WTC11 (cell line): ENCODE data around the gene RTP1. TPM values are rescaled to one million over a fixed set of nuclear protein-coding genes. Genes with fewer than 3 reads are reported as not detected.

Experiments used
- ATAC-seq: fragments of 200-7000 bp; cut with Tn5 transposase; 2 replicates; pipeline ENCODE4 v1.10.0; 2021; ENCODE audit warnings: mild to moderate bottlenecking, moderate library complexity
- CTCF ChIA-PET: fragments of 300-600 bp; sonication (Branson Sonifier 250); formaldehyde crosslinking; loops from one replicate; lab custom pipeline; 2021; ENCODE audit warnings: antibody characterized with exemption; lab: Charles Lee
- POLR2A ChIA-PET: fragments of 350-600 bp; sonication (Branson Sonifier 250); formaldehyde crosslinking; loops from one replicate; lab custom pipeline; 2021; ENCODE audit warnings: antibody characterized with exemption; lab: Charles Lee
- DNase-seq: peaks from one replicate; pipeline ENCODE4 v3.0.0; 2021; ENCODE audit warnings: low spot score
- H3K27ac Mint-ChIP-seq: 2 replicates; pipeline ENCODE4 v1.8.0; 2021; ENCODE audit warnings: mixed read lengths
- H3K27me3 Mint-ChIP-seq: 2 replicates; pipeline ENCODE4 v1.8.0; 2021; ENCODE audit warnings: low read depth, mild to moderate bottlenecking, moderate library complexity, mixed read lengths
- H3K36me3 Mint-ChIP-seq: 2 replicates; pipeline ENCODE4 v1.8.0; 2021; ENCODE audit warnings: mixed read lengths
- H3K4me1 Mint-ChIP-seq: 2 replicates; pipeline ENCODE4 v1.8.0; 2022; ENCODE audit warnings: mixed read lengths
- H3K4me3 Mint-ChIP-seq: 2 replicates; pipeline ENCODE4 v1.8.0; 2021; ENCODE audit warnings: mild to moderate bottlenecking, moderate library complexity, mixed read lengths
- H3K9me3 Mint-ChIP-seq: 2 replicates; pipeline ENCODE4 v1.8.0; 2021; ENCODE audit warnings: mixed read lengths
- ATF1 ChIP-seq: sonication (generic); formaldehyde crosslinking; IDR thresholded peaks from 2 replicates; pipeline ENCODE4 v1.8.1; 2023; ENCODE audit warnings: mild to moderate bottlenecking, moderate library complexity, missing genetic modification reagents
- CBFB ChIP-seq: sonication (generic); formaldehyde crosslinking; IDR thresholded peaks from 2 replicates; pipeline ENCODE4 v1.8.1; 2022; ENCODE audit warnings: mild to moderate bottlenecking, low read depth, missing genetic modification reagents
- CREB1 ChIP-seq: sonication (generic); formaldehyde crosslinking; IDR thresholded peaks from 2 replicates; pipeline ENCODE4 v1.8.0; 2023; ENCODE audit warnings: mild to moderate bottlenecking, missing genetic modification reagents
- E2F5 ChIP-seq: sonication (generic); formaldehyde crosslinking; IDR thresholded peaks from 2 replicates; pipeline ENCODE4 v1.8.1; 2022; ENCODE audit warnings: mild to moderate bottlenecking, moderate library complexity, missing genetic modification reagents
- ELF4 ChIP-seq: sonication (generic); formaldehyde crosslinking; IDR thresholded peaks from 2 replicates; pipeline ENCODE4 v1.8.1; 2022; ENCODE audit warnings: low read depth, mild to moderate bottlenecking, moderate library complexity, missing genetic modification reagents
- ESRRA ChIP-seq: sonication (generic); formaldehyde crosslinking; IDR thresholded peaks from 2 replicates; pipeline ENCODE4 v1.8.1; 2022; ENCODE audit warnings: mild to moderate bottlenecking, missing genetic modification reagents, borderline replicate concordance
- FOXJ3 ChIP-seq: sonication (generic); formaldehyde crosslinking; IDR thresholded peaks from 2 replicates; pipeline ENCODE4 v1.9.0; 2021; ENCODE audit warnings: missing genetic modification reagents, mild to moderate bottlenecking, borderline replicate concordance
- HMGA2 ChIP-seq: fragments of 250-450 bp; sonication (Bioruptor Pico); IDR thresholded peaks from 2 replicates; pipeline ENCODE4 v1.4.0; 2021; ENCODE audit warnings: mild to moderate bottlenecking, moderate library complexity
- KAT7 ChIP-seq: sonication (generic); formaldehyde crosslinking; IDR thresholded peaks from 2 replicates; pipeline ENCODE4 v1.8.1; 2023; ENCODE audit warnings: missing genetic modification reagents, mild to moderate bottlenecking, borderline replicate concordance
- MAX ChIP-seq: sonication (generic); formaldehyde crosslinking; IDR thresholded peaks from 2 replicates; pipeline ENCODE4 v1.8.0; 2022; ENCODE audit warnings: mild to moderate bottlenecking, missing genetic modification reagents
- NFATC4 ChIP-seq: fragments of 250-450 bp; sonication (Bioruptor Pico); IDR thresholded peaks from 2 replicates; pipeline ENCODE4 v1.9.0; 2021; ENCODE audit warnings: mild to moderate bottlenecking
- NR1H2 ChIP-seq: sonication (generic); formaldehyde crosslinking; IDR thresholded peaks from 2 replicates; pipeline ENCODE4 v1.9.0; 2021; ENCODE audit warnings: mild to moderate bottlenecking, moderate library complexity, missing genetic modification reagents
- NR3C1 ChIP-seq: sonication (generic); formaldehyde crosslinking; conservative IDR thresholded peaks from 2 replicates; pipeline ENCODE4 v1.8.1; 2023; ENCODE audit warnings: low read depth, mild to moderate bottlenecking, missing genetic modification reagents
- RELA ChIP-seq: sonication (generic); formaldehyde crosslinking; IDR thresholded peaks from 2 replicates; pipeline ENCODE4 v1.8.1; 2022; ENCODE audit warnings: missing genetic modification reagents, mild to moderate bottlenecking, borderline replicate concordance
- ZNF138 ChIP-seq: sonication (generic); formaldehyde crosslinking; conservative IDR thresholded peaks from 2 replicates; pipeline ENCODE4 v1.8.1; 2022; ENCODE audit warnings: mild to moderate bottlenecking, moderate library complexity, missing genetic modification reagents
- ZNF263 ChIP-seq: sonication (generic); formaldehyde crosslinking; IDR thresholded peaks from 2 replicates; pipeline ENCODE4 v1.8.1; 2022; ENCODE audit warnings: low read depth, mild to moderate bottlenecking, moderate library complexity, missing genetic modification reagents
- ZNF416 ChIP-seq: fragments of 250-450 bp; sonication (Bioruptor Pico); IDR thresholded peaks from 2 replicates; pipeline ENCODE4 v1.9.0; 2021; ENCODE audit warnings: mild to moderate bottlenecking, inconsistent platforms
- total RNA-seq: library from RNA; stranded (reverse); gene quantifications from 3 replicates; pipeline ENCODE4 v1.2.3, GENCODE V29; 2021
- TF ChIP-seq, protein P1 (sequence below): sonication (generic); formaldehyde crosslinking; IDR thresholded peaks from 2 replicates; pipeline ENCODE4 v1.8.1; 2022; ENCODE audit warnings: low read depth, mild to moderate bottlenecking, moderate library complexity, missing genetic modification reagents, borderline replicate concordance
- TF ChIP-seq, protein P2 (sequence below): fragments of 250-450 bp; sonication (Bioruptor Pico); IDR thresholded peaks from 2 replicates; pipeline ENCODE4 v2.1.2; 2022; ENCODE audit warnings: mild to moderate bottlenecking, moderate library complexity
- TF ChIP-seq, protein P3 (sequence below): fragments of 250-450 bp; sonication (Bioruptor Pico); IDR thresholded peaks from 2 replicates; pipeline ENCODE4 v1.9.0; 2021; ENCODE audit warnings: moderate library complexity, mild to moderate bottlenecking, inconsistent platforms, borderline replicate concordance
- TF ChIP-seq, protein P4 (sequence below): sonication (generic); formaldehyde crosslinking; IDR thresholded peaks from 2 replicates; pipeline ENCODE4 v1.8.1; 2023; ENCODE audit warnings: mild to moderate bottlenecking, missing genetic modification reagents, borderline replicate concordance
- TF ChIP-seq, protein P5 (sequence below): fragments of 250-450 bp; sonication (Bioruptor Pico); IDR thresholded peaks from 2 replicates; pipeline ENCODE4 v1.9.0; 2021; ENCODE audit warnings: mild to moderate bottlenecking, borderline replicate concordance

Gene RTP1
- total RNA-seq, 1 experiment from 2014 or later: 5.6 TPM

GRCh38 chr3:187209491-187209890 is 12.2 kb downstream of the RTP1 start:
- TF ChIP-seq E2F5 (no peak), ELF4 (no peak), MAX (CRISPR knock-in tag) (no peak), ZNF416 (CRISPR knock-in tag) (no peak), ZNF138 (CRISPR knock-in tag) (no peak), ATF1 (no peak), ZNF263 (CRISPR knock-in tag) (no peak), CBFB (CRISPR knock-in tag) (no peak), FOXJ3 (CRISPR knock-in tag) (no peak), NR3C1 (no peak), RELA (CRISPR knock-in tag) (no peak)
- TF ChIP-seq, protein P1, sequence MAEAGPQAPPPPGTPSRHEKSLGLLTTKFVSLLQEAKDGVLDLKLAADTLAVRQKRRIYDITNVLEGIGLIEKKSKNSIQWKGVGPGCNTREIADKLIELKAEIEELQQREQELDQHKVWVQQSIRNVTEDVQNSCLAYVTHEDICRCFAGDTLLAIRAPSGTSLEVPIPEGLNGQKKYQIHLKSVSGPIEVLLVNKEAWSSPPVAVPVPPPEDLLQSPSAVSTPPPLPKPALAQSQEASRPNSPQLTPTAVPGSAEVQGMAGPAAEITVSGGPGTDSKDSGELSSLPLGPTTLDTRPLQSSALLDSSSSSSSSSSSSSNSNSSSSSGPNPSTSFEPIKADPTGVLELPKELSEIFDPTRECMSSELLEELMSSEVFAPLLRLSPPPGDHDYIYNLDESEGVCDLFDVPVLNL (CRISPR knock-in tag): no peak
- TF ChIP-seq, protein P2, sequence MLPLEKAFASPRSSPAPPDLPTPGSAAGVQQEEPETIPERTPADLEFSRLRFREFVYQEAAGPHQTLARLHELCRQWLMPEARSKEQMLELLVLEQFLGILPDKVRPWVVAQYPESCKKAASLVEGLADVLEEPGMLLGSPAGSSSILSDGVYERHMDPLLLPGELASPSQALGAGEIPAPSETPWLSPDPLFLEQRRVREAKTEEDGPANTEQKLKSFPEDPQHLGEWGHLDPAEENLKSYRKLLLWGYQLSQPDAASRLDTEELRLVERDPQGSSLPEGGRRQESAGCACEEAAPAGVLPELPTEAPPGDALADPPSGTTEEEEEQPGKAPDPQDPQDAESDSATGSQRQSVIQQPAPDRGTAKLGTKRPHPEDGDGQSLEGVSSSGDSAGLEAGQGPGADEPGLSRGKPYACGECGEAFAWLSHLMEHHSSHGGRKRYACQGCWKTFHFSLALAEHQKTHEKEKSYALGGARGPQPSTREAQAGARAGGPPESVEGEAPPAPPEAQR (CRISPR knock-in tag): no peak
- TF ChIP-seq, all 79 proteins: peak for 0
- peaks cover 54% of the 10 kb centered on the region for H3K9me3 Mint-ChIP-seq
- no peak overlapping the region for H3K4me3 Mint-ChIP-seq
- H3K4me1 Mint-ChIP-seq: peaks cover 25% of the 10 kb centered on the region
- DNase-seq (no peak), ATAC-seq (no peak)
- CTCF ChIA-PET: interaction anchor here (0.5 to 2.2 kb wide), 6 partner anchors 11 to 470 kb away, joined by 3 to 25 read pairs (median 5); no protein-coding TSS in a partner anchor
- peaks cover 21% of the 10 kb centered on the region for H3K27me3 Mint-ChIP-seq
- POLR2A ChIA-PET: no interaction called here
- peaks cover 37% of the 10 kb centered on the region for H3K36me3 Mint-ChIP-seq
- H3K27ac Mint-ChIP-seq: no peak overlapping the region

GRCh38 chr3:187210091-187210490 is 12.8 kb downstream of the RTP1 start:
- H3K4me1 Mint-ChIP-seq: peaks cover 25% of the 10 kb centered on the region
- H3K27me3 Mint-ChIP-seq: peaks cover 21% of the 10 kb centered on the region
- POLR2A ChIA-PET: no interaction called here
- peaks cover 51% of the 10 kb centered on the region for H3K9me3 Mint-ChIP-seq
- DNase-seq (no peak), ATAC-seq (peak; percentile 25)
- H3K36me3 Mint-ChIP-seq: peaks cover 34% of the 10 kb centered on the region
- H3K4me3 Mint-ChIP-seq: no peak overlapping the region
- TF ChIP-seq HMGA2 (CRISPR knock-in tag) (no peak), ESRRA (CRISPR knock-in tag) (no peak), ZNF416 (CRISPR knock-in tag) (no peak), NFATC4 (no peak), KAT7 (CRISPR knock-in tag) (no peak), NR1H2 (no peak), CREB1 (CRISPR knock-in tag) (no peak)
- TF ChIP-seq, protein P3, sequence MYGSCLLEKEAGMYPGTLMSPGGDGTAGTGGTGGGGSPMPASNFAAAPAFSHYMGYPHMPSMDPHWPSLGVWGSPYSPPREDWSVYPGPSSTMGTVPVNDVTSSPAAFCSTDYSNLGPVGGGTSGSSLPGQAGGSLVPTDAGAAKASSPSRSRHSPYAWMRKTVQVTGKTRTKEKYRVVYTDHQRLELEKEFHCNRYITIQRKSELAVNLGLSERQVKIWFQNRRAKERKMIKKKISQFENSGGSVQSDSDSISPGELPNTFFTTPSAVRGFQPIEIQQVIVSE (CRISPR knock-in tag): no peak
- TF ChIP-seq, protein P4, sequence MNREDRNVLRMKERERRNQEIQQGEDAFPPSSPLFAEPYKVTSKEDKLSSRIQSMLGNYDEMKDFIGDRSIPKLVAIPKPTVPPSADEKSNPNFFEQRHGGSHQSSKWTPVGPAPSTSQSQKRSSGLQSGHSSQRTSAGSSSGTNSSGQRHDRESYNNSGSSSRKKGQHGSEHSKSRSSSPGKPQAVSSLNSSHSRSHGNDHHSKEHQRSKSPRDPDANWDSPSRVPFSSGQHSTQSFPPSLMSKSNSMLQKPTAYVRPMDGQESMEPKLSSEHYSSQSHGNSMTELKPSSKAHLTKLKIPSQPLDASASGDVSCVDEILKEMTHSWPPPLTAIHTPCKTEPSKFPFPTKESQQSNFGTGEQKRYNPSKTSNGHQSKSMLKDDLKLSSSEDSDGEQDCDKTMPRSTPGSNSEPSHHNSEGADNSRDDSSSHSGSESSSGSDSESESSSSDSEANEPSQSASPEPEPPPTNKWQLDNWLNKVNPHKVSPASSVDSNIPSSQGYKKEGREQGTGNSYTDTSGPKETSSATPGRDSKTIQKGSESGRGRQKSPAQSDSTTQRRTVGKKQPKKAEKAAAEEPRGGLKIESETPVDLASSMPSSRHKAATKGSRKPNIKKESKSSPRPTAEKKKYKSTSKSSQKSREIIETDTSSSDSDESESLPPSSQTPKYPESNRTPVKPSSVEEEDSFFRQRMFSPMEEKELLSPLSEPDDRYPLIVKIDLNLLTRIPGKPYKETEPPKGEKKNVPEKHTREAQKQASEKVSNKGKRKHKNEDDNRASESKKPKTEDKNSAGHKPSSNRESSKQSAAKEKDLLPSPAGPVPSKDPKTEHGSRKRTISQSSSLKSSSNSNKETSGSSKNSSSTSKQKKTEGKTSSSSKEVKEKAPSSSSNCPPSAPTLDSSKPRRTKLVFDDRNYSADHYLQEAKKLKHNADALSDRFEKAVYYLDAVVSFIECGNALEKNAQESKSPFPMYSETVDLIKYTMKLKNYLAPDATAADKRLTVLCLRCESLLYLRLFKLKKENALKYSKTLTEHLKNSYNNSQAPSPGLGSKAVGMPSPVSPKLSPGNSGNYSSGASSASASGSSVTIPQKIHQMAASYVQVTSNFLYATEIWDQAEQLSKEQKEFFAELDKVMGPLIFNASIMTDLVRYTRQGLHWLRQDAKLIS: no peak
- TF ChIP-seq, protein P5, sequence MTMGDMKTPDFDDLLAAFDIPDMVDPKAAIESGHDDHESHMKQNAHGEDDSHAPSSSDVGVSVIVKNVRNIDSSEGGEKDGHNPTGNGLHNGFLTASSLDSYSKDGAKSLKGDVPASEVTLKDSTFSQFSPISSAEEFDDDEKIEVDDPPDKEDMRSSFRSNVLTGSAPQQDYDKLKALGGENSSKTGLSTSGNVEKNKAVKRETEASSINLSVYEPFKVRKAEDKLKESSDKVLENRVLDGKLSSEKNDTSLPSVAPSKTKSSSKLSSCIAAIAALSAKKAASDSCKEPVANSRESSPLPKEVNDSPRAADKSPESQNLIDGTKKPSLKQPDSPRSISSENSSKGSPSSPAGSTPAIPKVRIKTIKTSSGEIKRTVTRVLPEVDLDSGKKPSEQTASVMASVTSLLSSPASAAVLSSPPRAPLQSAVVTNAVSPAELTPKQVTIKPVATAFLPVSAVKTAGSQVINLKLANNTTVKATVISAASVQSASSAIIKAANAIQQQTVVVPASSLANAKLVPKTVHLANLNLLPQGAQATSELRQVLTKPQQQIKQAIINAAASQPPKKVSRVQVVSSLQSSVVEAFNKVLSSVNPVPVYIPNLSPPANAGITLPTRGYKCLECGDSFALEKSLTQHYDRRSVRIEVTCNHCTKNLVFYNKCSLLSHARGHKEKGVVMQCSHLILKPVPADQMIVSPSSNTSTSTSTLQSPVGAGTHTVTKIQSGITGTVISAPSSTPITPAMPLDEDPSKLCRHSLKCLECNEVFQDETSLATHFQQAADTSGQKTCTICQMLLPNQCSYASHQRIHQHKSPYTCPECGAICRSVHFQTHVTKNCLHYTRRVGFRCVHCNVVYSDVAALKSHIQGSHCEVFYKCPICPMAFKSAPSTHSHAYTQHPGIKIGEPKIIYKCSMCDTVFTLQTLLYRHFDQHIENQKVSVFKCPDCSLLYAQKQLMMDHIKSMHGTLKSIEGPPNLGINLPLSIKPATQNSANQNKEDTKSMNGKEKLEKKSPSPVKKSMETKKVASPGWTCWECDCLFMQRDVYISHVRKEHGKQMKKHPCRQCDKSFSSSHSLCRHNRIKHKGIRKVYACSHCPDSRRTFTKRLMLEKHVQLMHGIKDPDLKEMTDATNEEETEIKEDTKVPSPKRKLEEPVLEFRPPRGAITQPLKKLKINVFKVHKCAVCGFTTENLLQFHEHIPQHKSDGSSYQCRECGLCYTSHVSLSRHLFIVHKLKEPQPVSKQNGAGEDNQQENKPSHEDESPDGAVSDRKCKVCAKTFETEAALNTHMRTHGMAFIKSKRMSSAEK (CRISPR knock-in tag): no peak
- TF ChIP-seq, all 79 proteins: peak for 0
- CTCF ChIA-PET: interaction anchor here (0.7 to 2.2 kb wide), 12 partner anchors 8 to 1831 kb away, joined by 3 to 25 read pairs (median 4); partner anchors contain the start of genes RPL39L, RTP1 and SST
- peak overlapping the region; percentile 46 for H3K27ac Mint-ChIP-seq
